ENCODE results near the gene C1orf94.

Gene C1orf94

GRCh38 chr1:34263406-34263805 is 86.7 kb downstream of the C1orf94 start:
- FAIRE-seq: no peak

GRCh38 chr1:34265396-34265795 is 88.7 kb downstream of the C1orf94 start:
- FAIRE-seq: no peak

- FAIRE-seq: no peak
These were observed 89.6 kb downstream of the C1orf94 start for GRCh38 chr1:34266127-34266951.

GRCh38 chr1:34267326-34267725 is 90.6 kb downstream of the C1orf94 start:
- FAIRE-seq: no peak

GRCh38 chr1:34268311-34268954 is 91.7 kb downstream of the C1orf94 start:
- no peak for FAIRE-seq
